Activated CD4-positive, alpha-beta T cell treated with anti-CD3 and anti-CD28 coated beads, Interleukin-2, amount 50 U/mL, for 48 hours (primary cell): Measurements from ENCODE around the gene CYB5RL.
"Not testable (repeated sequence)": the region's sequence is repeated elsewhere in the genome, so short reads cannot be mapped to it uniquely, and the experiment has no call there.

ENCODE experiments used
- DNase-seq, 2 experiments: peaks; one replicate each; pipeline ENCODE4 v3.0.0-alpha.2; 2020

The CYB5RL gene

GRCh38 chr1:54180701-54181360 is 19.0 kb downstream of the CYB5RL start:
- no peak for DNase-seq

GRCh38 chr1:54178296-54179070 is 21.3 kb downstream of the CYB5RL start:
- DNase-seq, result no peak

- DNase-seq, result no peak
These were observed 22.1 kb downstream of the CYB5RL start for GRCh38 chr1:54177726-54178125.

GRCh38 chr1:54176621-54177327 is 23.1 kb downstream of the CYB5RL start:
- no peak for DNase-seq

- DNase-seq, result no peak
These were observed 25.7 kb downstream of the CYB5RL start for GRCh38 chr1:54174106-54174505.

GRCh38 chr1:54173681-54174080 is 26.1 kb downstream of the CYB5RL start:
- no peak for DNase-seq

- DNase-seq, result no peak
These were observed 26.9 kb downstream of the CYB5RL start for GRCh38 chr1:54172614-54173599.

GRCh38 chr1:54171606-54172005 is 28.2 kb downstream of the CYB5RL start:
- DNase-seq, result no peak

GRCh38 chr1:54171016-54171415 is 28.8 kb downstream of the CYB5RL start:
- DNase-seq, result no peak

- DNase-seq, result no peak
These were observed 30.8 kb downstream of the CYB5RL start for GRCh38 chr1:54169068-54169467.

GRCh38 chr1:54168206-54168965 is 31.4 kb downstream of the CYB5RL start:
- DNase-seq, result no peak

- no peak for DNase-seq
These were observed 32.2 kb downstream of the CYB5RL start for GRCh38 chr1:54167422-54168139.

GRCh38 chr1:54166357-54166756 is 33.5 kb downstream of the CYB5RL start:
- DNase-seq, result not testable (repeated sequence)

GRCh38 chr1:54165146-54165545 is 34.7 kb downstream of the CYB5RL start:
- no peak for DNase-seq

GRCh38 chr1:54163573-54163972 is 36.3 kb downstream of the CYB5RL start:
- DNase-seq, result no peak

- DNase-seq, result no peak
These were observed 36.8 kb downstream of the CYB5RL start for GRCh38 chr1:54163051-54163450.

GRCh38 chr1:54161495-54162168 is 38.2 kb downstream of the CYB5RL start:
- DNase-seq, result no peak

GRCh38 chr1:54160351-54160750 is 39.5 kb downstream of the CYB5RL start:
- no peak for DNase-seq

- no peak for DNase-seq
These were observed 40.0 kb downstream of the CYB5RL start for GRCh38 chr1:54159733-54160316.

- DNase-seq, result no peak
These were observed 41.8 kb downstream of the CYB5RL start for GRCh38 chr1:54158071-54158470.
